ENCODE measurements around the gene SDSL.

GRCh38 chr12:113418213-113418879 lies 3.8 kb upstream of the SDSL start:
- no peak for TF ChIP-seq EZH2 (IDR thresholded peaks at IDR 0.05; ENCODE audit: insufficient read depth, poor library complexity, severe bottlenecking)
- TF ChIP-seq EZH2phosphoT487 (IDR thresholded peaks at IDR 0.05; ENCODE audit: insufficient read depth, low read depth), result no peak

Data from GM23248 (cell line).